GM18951 (cell line): Measurements from ENCODE around the gene CTNNA3.

Experiments used
- POLR2A ChIP-seq: IDR thresholded peaks from 4 replicates; pipeline ENCODE4 v1.6.1; 2011; ENCODE audit warnings: mild to moderate bottlenecking; ENCODE audit not compliant: insufficient read length, insufficient read depth; ENCODE audit errors: extremely low read depth
- in situ Hi-C: fragments of 300-500 bp; cut with MboI; formaldehyde crosslinking; loops from one replicate; pipeline ENCODE4 v1.12.0; 2022; ENCODE audit warnings: low sequenced_read_pairs, mixed read lengths, inconsistent platforms; ENCODE audit not compliant: unreplicated experiment

Gene CTNNA3

GRCh38 chr10:67280405-67280804, 415.6 kb downstream of the CTNNA3 start:
- in situ Hi-C loops, result no loop called here
- no peak for TF ChIP-seq POLR2A

GRCh38 chr10:67277402-67277801, 418.6 kb downstream of the CTNNA3 start:
- in situ Hi-C loops, result no loop called here
- no peak for TF ChIP-seq POLR2A

- in situ Hi-C loops, result no loop called here
- TF ChIP-seq POLR2A, result no peak
These were observed 426.2 kb downstream of the CTNNA3 start for GRCh38 chr10:67269828-67270227.

GRCh38 chr10:67268146-67268545, 427.8 kb downstream of the CTNNA3 start:
- in situ Hi-C loops, result no loop called here
- no peak for TF ChIP-seq POLR2A

- no peak for TF ChIP-seq POLR2A
- in situ Hi-C loops, result no loop called here
These were observed 433.3 kb downstream of the CTNNA3 start for GRCh38 chr10:67262675-67263074.

- in situ Hi-C loops, result no loop called here
These were observed 434.6 kb downstream of the CTNNA3 start for GRCh38 chr10:67261300-67261797.

GRCh38 chr10:67259319-67259929, 436.6 kb downstream of the CTNNA3 start:
- in situ Hi-C loops, result no loop called here
- TF ChIP-seq POLR2A, result no peak

More at GRCh38 chr10:67261300-67261797, 434.6 kb downstream of the CTNNA3 start:
- no peak for TF ChIP-seq POLR2A

GRCh38 chr10:67257427-67258144, 438.4 kb downstream of the CTNNA3 start:
- TF ChIP-seq POLR2A, result no peak
- in situ Hi-C loops, result no loop called here

- in situ Hi-C loops, result no loop called here
- no peak for TF ChIP-seq POLR2A
These were observed 439.0 kb downstream of the CTNNA3 start for GRCh38 chr10:67257018-67257417.

GRCh38 chr10:67250686-67251085, 445.3 kb downstream of the CTNNA3 start:
- in situ Hi-C loops, result no loop called here

GRCh38 chr10:67246066-67246555, 449.9 kb downstream of the CTNNA3 start:
- TF ChIP-seq POLR2A, result no peak
- in situ Hi-C loops, result no loop called here

More at GRCh38 chr10:67250686-67251085, 445.3 kb downstream of the CTNNA3 start:
- TF ChIP-seq POLR2A, result no peak

- in situ Hi-C loops, result no loop called here
- TF ChIP-seq POLR2A, result no peak
These were observed 453.5 kb downstream of the CTNNA3 start for GRCh38 chr10:67242528-67242927.

- in situ Hi-C loops, result no loop called here
- TF ChIP-seq POLR2A, result no peak
These were observed 454.5 kb downstream of the CTNNA3 start for GRCh38 chr10:67241451-67241850.
